K562 (cell line): Measurements from ENCODE around the gene EME1. TPM values are rescaled to one million over a fixed set of nuclear protein-coding genes. Genes with fewer than 3 reads are reported as not detected.

Source experiments
- CBFB ChIP-seq: sonication (generic); formaldehyde crosslinking; IDR thresholded peaks from 2 replicates; pipeline ENCODE4 v1.4.0; 2020; ENCODE audit warnings: mild to moderate bottlenecking, missing genetic modification reagents
- CREB1 ChIP-seq, 2 experiments: sonication (generic) in 1 of 2; formaldehyde crosslinking in 1 of 2; IDR thresholded peaks; 2 replicates each; pipeline versions ENCODE4 v1.6.1 to v1.8.0; 2012 to 2022; ENCODE audit warnings: inconsistent platforms in 1 of 2, mild to moderate bottlenecking in 1 of 2, missing genetic modification reagents in 1 of 2, moderate library complexity in 1 of 2
- GMEB1 ChIP-seq: fragments of 250-450 bp; sonication (Bioruptor Pico); IDR thresholded peaks from 2 replicates; pipeline ENCODE4 v1.4.0; 2020; ENCODE audit warnings: mild to moderate bottlenecking
- HINFP ChIP-seq: fragments of 450-650 bp; conservative IDR thresholded peaks from 2 replicates; pipeline ENCODE4 v1.6.1; 2016; ENCODE audit warnings: missing genetic modification characterization, low read depth, mild to moderate bottlenecking, control low read depth, missing compliant biosample characterization
- JUN ChIP-seq, 2 experiments: sonication (generic) in 1 of 2; formaldehyde crosslinking in 1 of 2; IDR thresholded peaks; 2 replicates each; pipeline versions ENCODE4 v1.6.1 to v1.8.0; 2012 to 2022; ENCODE audit warnings: borderline replicate concordance in 2 of 2, mild to moderate bottlenecking in 2 of 2, improper control_type of control experiment in 1 of 2, low read depth in 1 of 2, low read length in 1 of 2, missing genetic modification reagents in 1 of 2
- KAT7 ChIP-seq: sonication (generic); formaldehyde crosslinking; IDR thresholded peaks from 2 replicates; pipeline ENCODE4 v1.8.0; 2022; ENCODE audit warnings: missing genetic modification reagents, mild to moderate bottlenecking, borderline replicate concordance
- KLF13 ChIP-seq: fragments of 450-650 bp; IDR thresholded peaks from 2 replicates; pipeline ENCODE4 v1.6.1; 2016; ENCODE audit warnings: missing genetic modification characterization, low read depth, mild to moderate bottlenecking, missing compliant biosample characterization, moderate library complexity, borderline replicate concordance
- LARP7 ChIP-seq: fragments of 450-650 bp; IDR thresholded peaks from 2 replicates; pipeline ENCODE4 v1.6.1; 2016
- MAFF ChIP-seq: IDR thresholded peaks from 2 replicates; pipeline ENCODE4 v1.6.1; 2012; ENCODE audit warnings: low read length, improper control_type of control experiment
- MTA2 ChIP-seq: fragments of 450-650 bp; IDR thresholded peaks from 2 replicates; pipeline ENCODE4 v1.6.1; 2016; ENCODE audit warnings: low read depth
- NFE2 ChIP-seq: IDR thresholded peaks from 2 replicates; pipeline ENCODE4 v1.6.1; 2014; ENCODE audit warnings: antibody characterized with exemption, low read depth
- NONO ChIP-seq, 2 experiments: fragments of 200-400 bp in 1 of 2; fragments of 450-650 bp in 1 of 2; formaldehyde crosslinking in 1 of 2; IDR thresholded peaks; 2 replicates each; pipeline ENCODE4 v1.6.1; 2017; ENCODE audit warnings: low read depth in 2 of 2, mild to moderate bottlenecking in 2 of 2, moderate library complexity in 2 of 2, low read length in 1 of 2
- NRF1 ChIP-seq, 2 experiments: fragments of 450-650 bp; IDR thresholded peaks in 1 of 2; conservative IDR thresholded peaks in 1 of 2; 2 replicates each; pipeline ENCODE4 v1.6.1; 2014; ENCODE audit warnings: mild to moderate bottlenecking in 2 of 2
- PRPF4 ChIP-seq: fragments of 200-400 bp; formaldehyde crosslinking; IDR thresholded peaks from one replicate; pipeline ENCODE4 v1.6.1; 2017; ENCODE audit warnings: low read length, low read depth, mild to moderate bottlenecking; ENCODE audit not compliant: insufficient read depth, poor library complexity, severe bottlenecking
- RBBP5 ChIP-seq: fragments of 200-600 bp; sonication (generic); IDR thresholded peaks from 2 replicates; pipeline ENCODE4 v1.6.1; 2012; ENCODE audit warnings: borderline replicate concordance, mild to moderate bottlenecking, low read length, control low read depth, inconsistent platforms; ENCODE audit not compliant: insufficient read depth, poor library complexity, severe bottlenecking
- SMAD4 ChIP-seq: fragments of 250-450 bp; sonication (Bioruptor Pico); conservative IDR thresholded peaks from 2 replicates; pipeline ENCODE4 v1.8.0; 2021; ENCODE audit warnings: inconsistent platforms, mild to moderate bottlenecking, moderate library complexity
- SUPT5H ChIP-seq: fragments of 450-650 bp; IDR thresholded peaks from 2 replicates; pipeline ENCODE4 v1.6.1; 2016
- ZNF76 ChIP-seq: fragments of 250-450 bp; sonication (Bioruptor Pico); IDR thresholded peaks from 2 replicates; pipeline ENCODE4 v1.4.0; 2020; ENCODE audit warnings: mild to moderate bottlenecking, moderate library complexity, borderline replicate concordance
- polyA plus RNA-seq, 8 experiments: library from polyadenylated mRNA; depleted of rRNA in 4 of 8; stranded (reverse) in 5 of 8; unstranded in 3 of 8; fragments of >200 nt; fragmentation: Nextera tagmentation in 2 of 8; fragmentation: Illumina TruSeq in 1 of 8; extraction: Ambion mirVana in 2 of 8; extraction: Trizol in 1 of 8; gene quantifications; 2 replicates each; pipeline versions ENCODE4 v1.2.1 to v1.2.3, GENCODE V29; 2011 to 2014; ENCODE audit warnings: inconsistent platforms in 1 of 8, missing spikeins in 1 of 8
- total RNA-seq, 7 experiments: library from RNA; depleted of rRNA in 6 of 7; stranded (reverse); fragments of >200 nt in 6 of 7; fragmentation: Illumina TruSeq in 2 of 7; extraction: Trizol in 2 of 7; gene quantifications; 2 replicates each; pipeline versions ENCODE4 v1.2.1 to v1.2.3, GENCODE V29; 2011 to 2021; ENCODE audit warnings: low replicate concordance in 1 of 7
- TF ChIP-seq, protein P1 (sequence below): IDR thresholded peaks from 2 replicates; pipeline ENCODE4 v1.6.1; 2011; ENCODE audit warnings: borderline replicate concordance, low read depth, mild to moderate bottlenecking, moderate library complexity, low read length; ENCODE audit not compliant: insufficient read depth, poor library complexity, severe bottlenecking
- TF ChIP-seq, protein P2 (sequence below): sonication (generic); IDR thresholded peaks from 2 replicates; pipeline ENCODE4 v1.6.1; 2016

EME1 gene
- total and polyA plus RNA-seq, 9 of the 15 experiments (the other 6 are each of a cell fraction or from before 2014, with no cell fraction given): 14.6 to 44.1 (median 24.0) TPM

DNA sequence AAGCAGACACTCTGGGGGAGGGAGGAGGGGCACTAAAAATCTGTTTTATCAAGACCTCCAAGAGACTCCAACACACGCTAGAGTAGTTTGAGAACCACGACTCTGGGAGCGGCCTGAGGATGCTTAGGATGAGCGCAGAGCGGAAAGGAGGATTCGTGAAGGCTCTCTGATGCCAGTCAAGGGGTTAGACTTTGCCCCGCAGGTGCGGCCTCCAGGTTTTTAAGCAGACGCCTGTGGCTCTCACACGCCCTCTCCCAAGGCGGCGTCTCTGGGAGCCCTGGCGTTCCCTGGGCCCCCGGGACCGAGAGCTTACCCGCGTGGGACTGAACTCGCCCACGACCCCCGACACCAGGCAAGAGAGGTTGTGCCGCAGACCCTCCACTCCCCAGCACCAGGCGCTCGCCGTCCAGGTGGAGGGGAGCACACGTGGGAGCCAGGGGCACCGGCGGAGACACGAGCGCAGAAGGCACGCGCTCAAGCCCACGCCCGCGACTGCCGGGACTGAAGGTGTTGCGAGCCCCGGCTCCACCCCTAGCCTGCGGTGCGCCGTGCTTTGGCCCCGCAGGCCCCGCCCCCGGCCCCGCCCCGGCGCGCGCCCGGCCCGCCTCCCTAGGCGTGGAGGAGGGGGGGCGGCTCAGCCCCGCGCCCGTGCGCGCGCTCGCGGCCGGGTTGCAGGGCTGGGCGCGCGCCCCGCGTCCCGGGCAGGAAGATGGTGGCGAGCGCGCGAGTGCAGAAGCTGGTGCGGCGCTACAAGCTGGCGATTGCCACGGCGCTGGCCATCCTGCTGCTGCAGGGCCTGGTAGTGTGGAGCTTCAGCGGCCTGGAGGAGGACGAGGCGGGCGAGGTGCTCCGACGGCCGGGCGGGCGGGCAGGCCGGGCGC is 27.4 kb upstream of the EME1 start, which contains the start of gene XYLT2 (continued):
- TF ChIP-seq KLF13 (tag) (no peak), SMAD4 (CRISPR knock-in tag) (peak; percentile 67; the same call in 1 of the 2 replicates), KAT7 (no peak), GMEB1 (peak; percentile 24; the same call in 1 of the 2 replicates), CBFB (CRISPR knock-in tag) (no peak), NFE2 (no peak), CREB1 (IDR thresholded peaks at IDR 0.05) (no peak), CREB1 (CRISPR knock-in tag; IDR thresholded peaks at IDR 0.05) (no peak), SUPT5H (peak; percentile 62), MTA2 (no peak), RBBP5 (no peak), JUN (IDR thresholded peaks at IDR 0.05; ENCODE audit: borderline replicate concordance, low read depth, low read length) (no peak), JUN (CRISPR knock-in tag; IDR thresholded peaks at IDR 0.05; ENCODE audit: borderline replicate concordance) (no peak), NONO (IDR thresholded peaks at IDR 0.05; ENCODE audit: low read depth in 2 of 2, low read length in 1 of 2) (peak; percentile 38 to 63; a peak in 2 of 4 replicates), PRPF4 (no peak), LARP7 (no peak), MAFF (no peak), NRF1 (conservative IDR thresholded peaks at IDR 0.05 in 1 of 2, IDR thresholded peaks at IDR 0.05 in 1 of 2) (peak; percentile 23 to 25; a peak in 2 of 4 replicates), HINFP (tag) (no peak), ZNF76 (CRISPR knock-in tag) (no peak)
- TF ChIP-seq, protein P1, sequence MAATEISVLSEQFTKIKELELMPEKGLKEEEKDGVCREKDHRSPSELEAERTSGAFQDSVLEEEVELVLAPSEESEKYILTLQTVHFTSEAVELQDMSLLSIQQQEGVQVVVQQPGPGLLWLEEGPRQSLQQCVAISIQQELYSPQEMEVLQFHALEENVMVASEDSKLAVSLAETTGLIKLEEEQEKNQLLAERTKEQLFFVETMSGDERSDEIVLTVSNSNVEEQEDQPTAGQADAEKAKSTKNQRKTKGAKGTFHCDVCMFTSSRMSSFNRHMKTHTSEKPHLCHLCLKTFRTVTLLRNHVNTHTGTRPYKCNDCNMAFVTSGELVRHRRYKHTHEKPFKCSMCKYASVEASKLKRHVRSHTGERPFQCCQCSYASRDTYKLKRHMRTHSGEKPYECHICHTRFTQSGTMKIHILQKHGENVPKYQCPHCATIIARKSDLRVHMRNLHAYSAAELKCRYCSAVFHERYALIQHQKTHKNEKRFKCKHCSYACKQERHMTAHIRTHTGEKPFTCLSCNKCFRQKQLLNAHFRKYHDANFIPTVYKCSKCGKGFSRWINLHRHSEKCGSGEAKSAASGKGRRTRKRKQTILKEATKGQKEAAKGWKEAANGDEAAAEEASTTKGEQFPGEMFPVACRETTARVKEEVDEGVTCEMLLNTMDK: no peak
- TF ChIP-seq, protein P2, sequence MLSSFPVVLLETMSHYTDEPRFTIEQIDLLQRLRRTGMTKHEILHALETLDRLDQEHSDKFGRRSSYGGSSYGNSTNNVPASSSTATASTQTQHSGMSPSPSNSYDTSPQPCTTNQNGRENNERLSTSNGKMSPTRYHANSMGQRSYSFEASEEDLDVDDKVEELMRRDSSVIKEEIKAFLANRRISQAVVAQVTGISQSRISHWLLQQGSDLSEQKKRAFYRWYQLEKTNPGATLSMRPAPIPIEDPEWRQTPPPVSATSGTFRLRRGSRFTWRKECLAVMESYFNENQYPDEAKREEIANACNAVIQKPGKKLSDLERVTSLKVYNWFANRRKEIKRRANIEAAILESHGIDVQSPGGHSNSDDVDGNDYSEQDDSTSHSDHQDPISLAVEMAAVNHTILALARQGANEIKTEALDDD: no peak
